ENCODE measurements around the gene ZBED3.

GRCh38 chr5:77029376-77029885 lies 57.7 kb downstream of the ZBED3 start:
- TF ChIP-seq CTCF (IDR thresholded peaks at IDR 0.05) (no peak), POLR2A (IDR thresholded peaks at IDR 0.05) (no peak)
